Hematopoietic multipotent progenitor cell treated with erythropoietin and hydrocortisone succinate and interleukin-3 and kit ligand, for 6 days (in vitro differentiated cells): Measurements from ENCODE around the gene NXN.
"Not testable (repeated sequence)": the region's sequence is repeated elsewhere in the genome, so short reads cannot be mapped to it uniquely, and the experiment has no call there.

Experiments
- DNase-seq: peaks from one replicate; pipeline ENCODE4 v3.0.0-alpha.2; 2015

Gene NXN

GRCh38 chr17:791829-792228 lies 187.7 kb downstream of the NXN start:
- no peak for DNase-seq

- not testable (repeated sequence) for DNase-seq
Measured at GRCh38 chr17:790874-791247, 188.7 kb downstream of the NXN start.

- DNase-seq: not testable (repeated sequence)
Measured at GRCh38 chr17:789931-790873, 189.4 kb downstream of the NXN start.

- DNase-seq: no peak
Measured at GRCh38 chr17:789160-789840, 190.3 kb downstream of the NXN start.

GRCh38 chr17:788551-788950 lies 191.0 kb downstream of the NXN start:
- DNase-seq: no peak

- DNase-seq: no peak
Measured at GRCh38 chr17:787641-788221, 191.8 kb downstream of the NXN start.

- not testable (repeated sequence) for DNase-seq
Measured at GRCh38 chr17:785901-786300, 193.7 kb downstream of the NXN start.

- no peak for DNase-seq
Measured at GRCh38 chr17:784143-784542, 195.4 kb downstream of the NXN start.

GRCh38 chr17:781805-782731 lies 197.5 kb downstream of the NXN start, which contains the start of the genes GLOD4 and MRM3:
GLOD4 (minus strand) TSS chr17:782280; CDS start chr17:782255, 25 bp downstream.
MRM3 (plus strand) TSS chr17:782353; CDS start chr17:782379, 26 bp downstream.
- DNase-seq: peak; percentile 90

GRCh38 chr17:778096-778495 lies 201.5 kb downstream of the NXN start:
- no peak for DNase-seq

- no peak for DNase-seq
Measured at GRCh38 chr17:774313-774584, 205.3 kb downstream of the NXN start.

GRCh38 chr17:773467-774312 lies 205.9 kb downstream of the NXN start:
- no peak for DNase-seq

GRCh38 chr17:773016-773415 lies 206.6 kb downstream of the NXN start:
- DNase-seq: no peak

GRCh38 chr17:767076-767475 lies 212.5 kb downstream of the NXN start:
- DNase-seq: no peak

- no peak for DNase-seq
Measured at GRCh38 chr17:760371-760770, 219.2 kb downstream of the NXN start.

GRCh38 chr17:759964-760363 lies 219.6 kb downstream of the NXN start:
- DNase-seq: no peak

- not testable (repeated sequence) for DNase-seq
Measured at GRCh38 chr17:756010-756567, 223.5 kb downstream of the NXN start.

- not testable (repeated sequence) for DNase-seq
Measured at GRCh38 chr17:755319-755961, 224.1 kb downstream of the NXN start.

GRCh38 chr17:753418-753817 lies 226.2 kb downstream of the NXN start:
- DNase-seq: no peak

- peak; percentile 73 for DNase-seq
Measured at GRCh38 chr17:752620-753219, 226.9 kb downstream of the NXN start.
